Measurements from ENCODE around the gene PRKG1.
"Not testable (repeated sequence)": the region's sequence is repeated elsewhere in the genome, so short reads cannot be mapped to it uniquely, and the experiment has no call there.

PRKG1 gene

DNA sequence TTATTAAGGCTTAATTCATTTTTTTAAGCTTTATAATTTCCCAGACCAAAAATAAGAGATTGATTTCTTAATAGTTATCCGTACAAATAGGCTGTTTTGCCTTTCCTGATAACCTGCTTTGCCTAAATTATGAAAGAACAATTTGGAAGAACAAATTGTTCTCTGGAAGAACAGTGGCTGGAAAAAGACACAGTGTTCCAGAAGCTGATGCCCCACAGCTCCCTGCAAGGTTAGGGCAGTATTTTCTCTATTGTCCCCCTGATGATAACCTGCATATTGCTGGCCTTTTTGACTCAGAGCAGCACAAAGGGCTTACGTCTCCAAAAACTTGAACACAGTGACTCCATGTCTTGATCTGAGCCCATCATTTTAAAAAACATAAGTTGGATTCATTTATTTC, 473.7 kb downstream of the PRKG1 start:
- no peak for DNase-seq

DNA sequence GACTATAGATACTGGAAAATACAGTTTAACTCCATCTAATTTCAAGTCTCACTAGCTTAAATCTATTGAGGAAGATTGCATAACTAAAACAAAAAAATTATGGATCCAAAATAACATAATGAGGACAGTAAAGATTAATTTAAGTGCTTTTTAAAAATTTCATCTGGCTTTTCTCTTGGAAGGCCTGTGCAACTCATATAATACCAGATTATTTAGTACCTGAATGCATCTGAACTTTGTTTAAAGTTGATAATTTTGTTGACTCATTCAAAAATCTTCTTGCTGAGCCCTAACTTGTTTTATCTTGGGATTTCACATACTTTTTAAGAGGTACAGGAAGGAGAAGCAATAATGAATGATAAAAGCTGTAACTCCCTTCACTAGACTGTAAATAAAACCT, 478.6 kb downstream of the PRKG1 start:
- DNase-seq: no peak

DNA sequence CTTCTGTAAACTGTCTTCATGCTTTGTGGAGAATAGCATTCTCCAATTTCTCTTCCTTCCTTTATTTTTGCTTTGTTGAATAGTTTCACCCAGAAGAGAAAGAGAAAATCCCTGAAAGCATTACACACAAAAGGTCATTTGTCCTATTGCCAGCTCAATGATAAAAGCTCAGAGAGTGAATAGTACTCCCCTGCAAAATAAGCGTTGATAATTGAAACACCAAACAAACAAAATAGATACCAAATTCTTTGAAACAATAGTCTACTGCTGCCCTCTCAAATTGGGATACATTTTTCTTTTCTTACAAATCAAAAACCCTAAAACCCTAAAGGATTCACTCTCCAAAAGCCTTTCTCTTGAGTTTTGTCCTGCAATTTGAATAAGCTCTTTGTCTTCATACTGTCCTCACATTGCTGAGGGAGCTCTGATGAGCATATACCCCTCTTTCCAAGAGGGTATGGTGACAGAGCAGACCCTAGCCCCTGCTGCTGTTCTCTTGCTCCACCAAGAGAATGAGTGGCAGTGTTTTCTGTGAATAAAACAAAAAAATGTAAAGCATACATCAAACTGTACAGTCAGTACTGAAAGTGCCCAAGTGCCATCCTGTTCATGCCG, 490.7 kb downstream of the PRKG1 start:
- no peak for DNase-seq

DNA sequence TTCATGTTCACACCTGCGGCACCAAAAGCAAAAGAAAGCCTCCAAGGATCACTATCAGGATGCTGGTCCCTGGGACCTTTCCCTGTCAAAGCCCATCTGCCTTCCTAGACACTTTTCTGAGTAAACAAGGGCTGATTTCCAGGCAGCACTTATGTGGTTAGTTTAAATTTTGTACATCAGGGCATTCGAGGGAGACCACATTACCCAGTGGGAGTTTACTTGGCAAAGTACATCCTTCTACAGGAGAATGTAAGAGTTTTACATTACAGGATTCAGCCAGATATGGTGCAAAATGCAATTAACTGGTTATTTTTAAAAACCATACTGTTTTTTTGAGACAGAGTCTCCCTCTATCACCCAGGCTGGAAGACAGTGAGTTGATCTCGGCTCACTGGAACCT, 493.0 kb downstream of the PRKG1 start:
- no peak for DNase-seq

DNA sequence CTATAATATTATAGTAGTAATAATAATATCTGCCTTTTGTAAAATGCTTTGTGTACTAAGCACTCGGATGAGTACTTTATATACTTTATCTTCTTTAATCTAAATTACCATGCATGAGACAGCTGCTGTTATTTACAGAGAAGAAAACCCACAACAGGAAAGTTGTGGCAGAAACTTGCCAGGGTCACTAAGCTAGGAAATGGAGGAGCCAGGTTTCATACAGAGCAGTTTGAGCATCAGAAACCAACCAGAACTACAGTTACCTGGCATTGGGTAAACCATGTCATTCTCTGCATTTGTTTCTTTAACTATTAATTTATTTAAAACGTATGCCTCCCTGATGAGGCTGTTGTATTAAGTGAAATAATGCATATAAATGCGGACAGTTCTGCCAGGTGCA, 495.2 kb downstream of the PRKG1 start:
- DNase-seq: no peak

DNA sequence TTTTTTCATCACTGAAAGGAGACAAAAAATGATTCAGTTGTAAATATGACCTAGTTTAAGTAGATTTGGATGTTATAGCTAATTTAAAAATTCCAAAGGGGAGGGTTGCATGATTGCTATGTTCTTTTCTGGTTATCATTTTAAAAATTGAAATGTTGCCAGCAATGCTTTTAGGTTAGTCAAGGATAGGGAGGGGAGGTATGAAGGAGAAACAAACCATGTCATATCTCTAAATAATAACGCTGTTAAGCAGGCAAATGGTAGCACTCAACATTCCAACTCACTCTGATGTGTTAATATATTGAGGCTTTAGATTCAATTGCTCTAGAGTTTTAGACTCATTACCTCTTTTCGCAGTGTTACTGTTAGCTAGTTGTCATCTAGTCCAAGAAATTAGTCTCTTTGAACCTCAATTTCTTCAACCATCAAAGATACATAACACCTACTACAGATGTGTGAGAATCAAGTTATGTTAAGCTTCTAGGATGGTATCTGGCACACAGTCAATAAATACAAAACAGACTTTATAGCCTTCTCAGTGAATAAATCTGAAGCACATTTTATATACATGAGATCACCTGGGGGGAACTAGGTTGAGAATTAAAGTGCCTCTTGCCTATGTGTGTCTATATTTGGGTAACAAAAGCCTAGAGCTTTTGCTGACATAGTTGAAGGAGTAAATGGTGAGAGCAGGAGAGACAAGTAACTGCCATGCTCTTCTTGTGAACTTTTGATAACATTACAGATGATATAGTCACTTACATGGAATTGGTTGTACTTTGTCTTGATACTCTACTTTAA, 500.2 kb downstream of the PRKG1 start:
- DNase-seq: no peak

DNA sequence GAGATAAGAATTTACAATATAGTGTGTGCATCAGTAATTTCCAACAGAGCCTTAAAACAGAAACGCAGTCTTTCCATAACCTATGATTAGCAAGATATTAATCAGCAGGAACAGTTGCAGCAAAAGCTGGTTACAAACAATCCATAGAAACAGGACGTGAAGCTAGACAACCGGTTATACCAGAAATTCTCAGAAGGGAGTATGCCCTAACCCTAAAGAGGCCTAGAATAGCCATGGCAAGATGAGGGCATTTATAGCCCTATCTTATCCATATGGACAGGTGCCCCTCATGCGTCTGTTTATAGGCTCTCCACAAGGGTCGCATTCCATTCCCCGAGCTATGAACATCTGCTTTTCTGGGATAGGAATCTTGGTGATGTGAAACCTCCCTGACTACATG, 506.9 kb downstream of the PRKG1 start:
- not testable (repeated sequence) for DNase-seq

DNA sequence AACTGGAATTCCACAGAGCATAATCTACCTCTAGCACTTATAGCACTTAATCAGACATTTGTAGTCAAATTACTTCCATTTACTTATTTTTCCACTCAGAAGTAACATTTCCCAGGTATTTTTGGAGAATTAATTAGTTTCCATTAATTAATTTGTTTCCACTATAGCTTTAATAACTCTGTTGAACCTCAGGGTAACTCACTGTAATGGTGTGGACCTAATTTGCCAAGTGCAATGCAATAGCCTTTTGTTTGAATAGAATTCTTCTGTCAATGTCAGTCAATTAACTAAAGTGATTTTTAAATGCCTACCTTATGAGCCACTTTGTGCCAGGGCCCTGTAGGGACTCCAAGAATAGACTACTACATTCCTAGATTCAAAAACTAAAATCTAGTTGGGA, 509.7 kb downstream of the PRKG1 start:
- no peak for DNase-seq

DNA sequence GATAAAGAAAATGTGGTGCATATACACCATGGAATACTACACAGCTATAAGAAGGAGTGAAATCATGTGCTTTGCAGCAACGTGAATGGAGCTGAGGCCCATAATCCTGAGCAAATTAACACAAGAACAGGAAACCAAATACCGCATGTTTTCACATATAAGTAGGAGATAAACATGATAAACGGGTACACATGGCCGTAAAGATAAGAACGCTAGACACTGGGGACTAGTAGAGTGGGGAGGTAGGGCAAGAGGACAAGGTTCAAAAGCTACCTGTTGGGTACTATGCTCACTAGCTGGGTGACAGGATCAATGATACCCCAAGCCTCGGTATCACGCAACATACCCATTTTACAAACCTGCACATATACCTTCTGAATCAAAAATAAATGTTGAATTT, 511.5 kb downstream of the PRKG1 start:
- no peak for DNase-seq

DNA sequence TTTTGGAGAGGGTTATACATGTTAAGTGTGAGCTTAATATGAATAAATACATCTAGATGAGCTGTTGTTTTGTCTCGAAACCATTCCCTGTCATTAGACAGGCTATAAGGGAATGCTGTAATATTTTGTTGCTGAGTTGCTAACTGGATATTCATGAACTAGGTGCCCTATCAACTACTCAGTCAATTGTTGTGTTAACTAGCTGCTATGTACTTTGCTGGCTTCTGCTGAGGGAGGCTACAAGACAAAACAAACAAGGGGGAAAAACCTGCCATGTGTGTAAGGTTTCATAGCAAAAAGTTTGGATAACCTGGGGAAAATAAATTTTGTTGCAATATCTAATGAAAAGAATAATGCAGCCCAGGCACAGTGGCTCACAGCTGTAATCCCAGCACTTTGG, 514.7 kb downstream of the PRKG1 start:
- no peak for DNase-seq

DNA sequence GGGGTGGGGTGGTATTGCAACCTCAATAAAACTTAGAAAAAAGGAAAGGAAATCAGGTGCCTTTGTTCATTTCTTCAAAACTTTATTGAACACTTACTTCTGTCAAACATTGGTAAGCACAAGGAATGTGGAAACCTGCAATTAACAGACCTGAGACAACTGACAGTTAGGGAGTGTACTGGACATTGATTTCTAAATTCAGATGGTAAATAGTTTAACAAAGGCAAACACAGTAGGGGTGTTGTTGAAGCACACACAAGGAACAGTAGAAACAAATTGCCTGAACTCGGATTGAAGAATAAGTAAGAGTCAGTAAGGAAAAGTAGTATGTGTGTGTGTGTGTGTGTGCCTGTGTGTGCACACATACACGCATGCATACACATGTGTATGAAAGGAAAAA, 516.5 kb downstream of the PRKG1 start:
- DNase-seq: no peak

DNA sequence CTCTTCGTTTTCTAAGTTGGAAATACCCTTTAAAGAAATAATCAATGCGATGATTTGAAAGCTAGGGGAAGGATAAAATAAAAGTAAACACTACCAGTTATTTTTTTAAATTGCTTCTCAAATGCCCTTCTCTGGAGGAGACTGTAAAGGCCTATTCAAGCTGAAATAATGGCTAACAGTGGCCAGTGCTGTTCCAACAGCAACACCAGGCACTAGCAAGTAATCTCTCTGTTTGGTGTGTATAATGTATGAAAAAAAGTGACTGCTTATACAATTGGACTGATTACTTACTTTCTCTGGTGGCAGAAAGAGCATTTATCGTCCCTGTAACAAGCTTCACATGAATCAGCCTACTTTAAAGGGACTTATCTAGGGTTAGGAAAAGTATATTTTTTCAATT, 522.4 kb downstream of the PRKG1 start:
- no peak for DNase-seq

DNA sequence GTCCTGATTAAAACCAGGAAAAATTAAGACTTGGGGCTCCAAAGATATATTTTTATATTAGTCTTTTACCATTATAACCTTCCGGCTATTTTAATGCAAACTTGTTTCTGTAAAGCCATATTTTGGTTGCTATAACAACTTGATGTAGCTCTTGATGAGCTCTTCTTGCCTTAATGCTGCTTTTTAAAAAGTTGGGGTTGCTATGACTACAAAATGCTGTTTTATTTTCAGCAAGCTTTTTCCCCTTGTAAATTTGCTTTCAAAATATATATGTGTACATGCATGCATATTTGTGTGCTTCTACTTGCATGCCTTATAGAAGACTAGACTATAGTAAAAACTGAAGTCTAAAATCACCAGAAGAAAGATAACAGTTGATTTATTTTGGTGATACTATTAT, 525.4 kb downstream of the PRKG1 start:
- DNase-seq: no peak

DNA sequence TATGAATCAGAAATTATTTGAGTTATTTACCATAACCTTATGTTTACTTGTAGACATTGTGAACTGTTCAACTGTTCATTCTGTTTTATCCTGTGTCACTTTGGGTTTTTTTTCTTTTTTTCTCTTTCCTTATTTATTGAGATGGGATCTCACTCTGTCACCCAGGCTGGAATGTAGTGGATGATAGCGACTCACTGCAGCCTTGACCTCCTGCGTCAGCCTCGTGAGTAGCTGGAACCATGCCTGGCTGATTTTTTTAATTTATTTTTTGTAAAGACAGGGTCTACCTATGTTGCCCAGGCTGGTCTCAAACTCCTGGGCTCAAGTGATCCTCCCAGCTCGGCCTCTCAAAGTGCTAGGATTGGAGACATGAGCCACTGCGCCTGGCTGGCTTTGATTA, 528.0 kb downstream of the PRKG1 start:
- DNase-seq: no peak

DNA sequence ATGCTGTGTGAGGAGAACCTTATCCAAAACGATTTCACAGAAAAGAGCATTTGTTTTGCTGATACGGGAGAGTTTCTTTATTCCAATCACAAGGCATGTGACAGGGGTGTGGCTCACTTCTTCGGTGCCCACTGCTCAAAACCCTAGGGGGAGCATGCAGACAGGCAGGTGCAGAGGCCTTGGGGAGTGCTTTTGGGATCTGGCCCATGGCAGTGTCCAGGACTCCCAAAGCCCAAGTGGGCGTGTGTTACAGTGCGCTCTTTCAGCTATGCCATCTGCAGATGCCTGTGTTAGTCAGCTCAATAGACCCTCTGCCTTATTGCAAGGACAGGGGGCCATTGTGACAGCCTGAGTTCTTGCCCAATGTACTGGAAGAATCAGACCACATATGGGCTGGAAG, 530.3 kb downstream of the PRKG1 start:
- DNase-seq: no peak

DNA sequence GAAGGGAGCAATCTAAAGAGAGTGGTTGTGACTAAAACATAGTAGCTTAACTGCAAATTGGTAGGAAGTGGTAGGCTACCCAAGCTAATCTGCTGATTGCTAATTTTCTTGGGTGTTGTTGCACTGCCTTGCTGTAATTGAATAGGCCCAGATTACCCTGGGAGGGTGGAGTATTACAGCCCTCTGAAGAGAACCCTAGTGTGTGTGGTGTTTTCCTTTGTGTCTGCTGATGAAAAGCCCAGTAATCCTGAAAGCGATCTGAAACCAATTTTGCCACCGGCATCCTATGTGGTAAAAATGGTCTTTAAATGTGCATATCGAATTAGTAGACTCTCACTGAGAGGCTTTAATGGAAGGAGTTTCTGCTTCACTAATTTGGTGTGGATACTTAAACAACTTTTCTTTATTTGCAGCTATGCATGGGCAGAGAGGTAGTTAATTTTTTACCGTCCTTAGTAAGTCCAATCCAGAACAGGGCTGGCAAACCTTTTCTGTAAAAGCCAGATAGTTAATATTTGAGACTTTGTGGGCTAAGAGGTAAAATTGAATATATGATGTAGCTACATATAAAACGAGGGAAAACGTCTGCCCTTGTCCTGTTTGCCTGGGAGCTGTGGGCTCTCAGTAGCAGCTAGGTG, 532.7 kb downstream of the PRKG1 start:
- DNase-seq: no peak

DNA sequence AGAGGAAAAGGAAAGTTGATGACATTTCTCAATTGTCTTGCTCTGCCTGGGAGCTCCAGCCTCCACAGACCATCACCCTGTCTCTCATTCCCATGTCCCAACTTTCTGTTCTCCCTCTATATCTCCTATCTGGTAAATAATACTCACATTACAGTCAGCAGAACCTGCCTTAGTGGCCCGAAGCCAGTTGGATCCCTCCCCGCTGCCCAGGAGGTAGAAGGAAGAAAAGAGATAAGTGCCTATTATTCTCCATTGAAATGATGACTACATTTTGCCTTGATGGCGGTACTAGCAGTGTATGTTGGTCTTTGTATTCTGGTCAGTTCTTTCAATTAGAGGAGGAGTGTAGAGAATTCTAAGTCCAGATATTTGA, 533.2 kb downstream of the PRKG1 start:
- no peak for DNase-seq

DNA sequence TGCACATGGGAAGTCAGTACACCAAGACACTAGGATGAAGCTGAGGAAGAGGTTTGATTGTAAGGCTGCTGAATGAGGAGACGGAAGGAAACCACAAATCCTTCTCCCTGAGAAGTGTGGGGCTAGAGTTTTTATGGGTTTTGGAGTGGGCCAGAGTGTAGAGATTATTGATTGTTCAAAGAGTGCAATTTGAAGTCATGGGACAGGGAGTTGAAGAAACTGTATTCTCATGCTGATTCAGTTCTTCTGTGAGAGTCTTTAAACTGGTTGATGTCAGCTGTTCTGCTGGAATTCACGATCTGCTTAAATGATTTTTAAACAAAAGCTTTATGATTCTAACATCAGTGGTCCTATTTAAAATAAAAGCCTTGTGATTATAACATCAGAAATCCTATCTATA, 533.9 kb downstream of the PRKG1 start:
- no peak for DNase-seq

DNA sequence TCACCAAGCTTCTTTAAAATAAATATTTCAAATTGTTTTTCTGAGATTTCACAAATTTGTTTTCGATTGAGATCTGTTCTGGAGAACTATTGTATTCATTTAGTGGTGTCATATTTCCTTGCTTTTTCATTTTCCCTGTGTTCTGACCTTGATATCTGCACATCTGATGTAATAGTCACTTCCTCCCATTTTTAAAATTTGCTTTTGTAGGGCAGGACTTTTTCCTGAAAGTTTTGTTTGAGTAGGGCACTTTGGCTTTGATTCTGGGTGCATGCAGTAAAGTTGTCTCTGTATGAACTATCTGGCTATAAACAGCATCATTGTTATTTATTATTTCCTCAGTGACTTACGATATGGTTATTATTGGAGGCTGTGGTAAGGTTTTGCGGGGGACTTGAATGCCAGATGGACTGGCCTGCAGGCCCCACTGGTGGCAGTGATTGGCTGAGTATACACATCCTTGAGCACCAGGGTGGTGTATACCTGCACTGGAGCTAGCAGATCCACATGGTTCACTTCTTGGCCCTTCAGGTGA, 541.5 kb downstream of the PRKG1 start:
- no peak for DNase-seq

DNA sequence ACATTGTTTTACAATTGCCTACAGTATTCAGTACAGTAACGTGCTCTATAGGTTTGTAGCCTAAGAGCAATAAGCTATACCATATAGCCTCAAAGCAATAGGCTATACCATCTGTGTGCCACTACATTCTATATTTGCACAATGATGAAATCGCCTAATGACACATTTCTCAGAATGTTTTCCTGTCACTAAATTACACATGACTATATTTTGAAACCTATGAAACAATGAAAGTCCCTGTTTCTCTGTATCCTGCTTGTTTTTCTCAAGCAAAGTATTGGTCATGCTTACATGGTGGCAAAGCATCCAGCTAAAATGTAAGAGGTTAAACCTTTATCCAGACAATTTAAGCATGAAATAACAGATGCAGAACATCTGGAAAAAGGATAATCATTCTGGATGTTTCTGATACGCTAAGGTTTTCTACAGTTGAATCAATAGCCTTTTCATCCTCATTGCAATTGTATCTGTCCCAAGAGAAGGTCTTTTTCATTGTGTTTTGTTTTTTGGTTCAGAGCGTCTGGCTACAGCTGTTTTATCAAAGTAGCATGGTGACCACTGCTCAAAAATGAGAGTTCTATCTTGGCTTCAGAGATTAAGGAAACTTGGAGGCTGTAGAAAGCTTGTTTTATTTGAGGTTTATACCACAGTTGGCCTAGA, 543.4 kb downstream of the PRKG1 start:
- no peak for DNase-seq

DNA sequence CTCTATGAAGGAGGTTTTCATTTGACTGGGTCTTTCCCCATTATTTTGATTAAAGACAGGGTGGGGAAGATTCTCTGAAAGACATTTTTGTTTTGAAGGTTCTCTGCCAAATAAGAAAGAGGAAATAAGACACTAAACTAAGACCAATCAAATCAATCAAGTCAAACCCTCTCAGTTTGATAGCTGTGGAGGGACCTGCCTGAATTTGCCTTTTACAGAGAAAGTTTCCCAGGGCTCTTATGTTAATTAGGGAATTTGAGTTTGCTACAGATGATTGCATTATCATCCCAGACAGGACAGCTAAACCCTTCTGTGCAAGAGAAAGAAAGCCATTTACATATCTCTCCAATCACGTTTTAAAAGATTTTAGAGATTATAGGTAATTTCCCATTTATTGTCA, 545.1 kb downstream of the PRKG1 start:
- no peak for DNase-seq

DNA sequence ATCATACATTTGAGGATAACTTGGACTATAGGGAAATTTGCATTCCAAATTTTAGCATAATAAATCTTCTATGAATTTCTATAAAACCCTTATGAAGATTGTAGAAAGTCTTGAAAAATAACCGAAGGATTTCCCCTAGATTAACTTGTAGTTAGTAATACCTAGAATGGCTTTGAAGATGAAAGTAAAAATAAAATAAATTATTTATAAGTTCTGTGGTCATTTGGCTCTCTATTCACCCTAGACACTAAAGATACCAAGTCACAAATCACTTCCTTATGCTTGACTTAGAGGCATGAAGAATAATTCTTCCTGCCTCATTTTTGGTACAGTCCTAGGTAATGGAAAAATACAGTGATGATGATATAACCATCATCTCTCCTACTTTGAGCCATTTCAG, 545.8 kb downstream of the PRKG1 start:
- DNase-seq: no peak

DNA sequence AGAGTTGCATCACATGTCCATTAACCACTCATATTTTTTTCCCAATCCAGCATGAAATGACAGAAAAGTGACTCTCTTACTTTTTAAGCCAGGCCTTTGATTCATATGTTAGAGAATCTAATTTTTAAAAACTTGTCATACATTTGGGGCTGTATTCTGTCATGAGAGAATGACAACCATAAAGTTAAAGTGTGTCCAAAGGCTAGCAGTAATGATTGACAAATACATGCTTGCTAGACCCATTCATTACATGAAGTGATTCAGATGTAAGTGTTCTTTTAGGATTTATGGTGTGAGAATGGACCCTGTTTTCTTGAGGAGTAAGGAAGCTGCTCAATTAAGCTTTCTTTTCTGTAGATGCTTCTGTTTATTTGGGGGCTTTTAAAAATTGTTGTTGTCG, 549.7 kb downstream of the PRKG1 start:
- DNase-seq: no peak
